GM08714 (cell line): ENCODE data around the gene EHD4.

Source experiments
- H3K4me3 ChIP-seq: fragments of 200-500 bp; sonication (Bioruptor generic); 2 replicates; pipeline ENCODE4 v1.5.1; 2014; ENCODE audit warnings: mild to moderate bottlenecking, low read length, inconsistent platforms
- ZNF274 ChIP-seq: IDR thresholded peaks from 2 replicates; pipeline ENCODE4 v1.6.1; 2012; ENCODE audit warnings: mild to moderate bottlenecking, low read depth, low read length

The EHD4 gene

DNA sequence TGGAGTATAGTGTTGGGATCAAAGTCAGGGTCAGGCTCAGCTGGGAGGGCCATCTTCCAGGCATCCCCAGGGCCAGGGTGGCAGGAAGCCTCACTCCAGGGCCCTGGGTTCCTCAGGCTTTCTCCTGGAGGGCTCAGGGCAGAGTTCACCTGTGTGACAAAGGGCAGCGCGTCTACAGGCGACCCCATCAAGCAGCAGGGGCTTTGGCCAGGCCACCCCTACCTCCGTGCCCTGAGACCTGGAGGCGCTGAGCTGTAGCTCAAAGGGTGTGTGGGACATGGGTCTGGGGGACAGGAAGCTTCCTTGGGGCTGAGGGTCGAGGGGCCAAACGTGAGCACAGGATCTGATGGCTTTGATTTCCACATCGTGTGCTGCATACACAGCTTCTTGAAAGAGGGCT, 91.3 kb downstream of the EHD4 start:
- TF ChIP-seq ZNF274: no peak
- H3K4me3 ChIP-seq: no peak overlapping the region

DNA sequence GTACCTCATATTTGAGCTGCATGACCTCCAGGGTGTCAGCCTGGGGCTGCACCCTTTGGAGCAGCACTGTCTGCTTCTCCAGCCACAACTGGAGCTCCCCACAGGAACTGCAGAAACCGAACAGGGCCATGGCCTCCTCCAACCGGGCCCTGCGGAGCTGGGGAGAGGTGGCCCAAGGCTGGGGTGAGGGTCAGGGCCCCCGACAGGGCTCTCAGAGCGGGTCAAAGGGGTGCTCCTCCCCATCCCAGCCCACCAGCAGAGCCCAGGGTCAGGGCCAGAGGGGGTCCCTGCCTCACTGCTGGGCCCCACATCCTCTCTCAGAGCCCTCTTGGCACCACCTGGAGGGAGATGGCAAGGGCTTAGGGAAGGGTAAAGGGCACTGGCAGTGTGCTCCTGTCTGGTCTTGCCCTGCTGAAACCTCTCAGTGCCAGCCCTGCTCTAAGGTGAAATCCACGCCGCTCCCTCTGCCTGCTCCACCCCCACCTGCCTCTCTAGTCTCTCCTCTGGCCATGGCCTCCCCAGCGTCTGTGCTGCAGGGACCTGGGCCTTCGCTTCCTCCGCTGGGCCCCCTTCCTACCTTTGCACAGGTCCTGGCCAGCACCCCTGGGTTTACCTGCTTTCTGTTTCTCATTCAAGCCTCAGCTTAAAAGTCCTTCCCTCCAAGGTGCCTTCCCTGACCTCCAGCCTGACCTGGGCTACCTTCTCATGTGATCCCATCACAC, 92.0 kb downstream of the EHD4 start:
- no peak for TF ChIP-seq ZNF274
- no peak overlapping the region for H3K4me3 ChIP-seq

DNA sequence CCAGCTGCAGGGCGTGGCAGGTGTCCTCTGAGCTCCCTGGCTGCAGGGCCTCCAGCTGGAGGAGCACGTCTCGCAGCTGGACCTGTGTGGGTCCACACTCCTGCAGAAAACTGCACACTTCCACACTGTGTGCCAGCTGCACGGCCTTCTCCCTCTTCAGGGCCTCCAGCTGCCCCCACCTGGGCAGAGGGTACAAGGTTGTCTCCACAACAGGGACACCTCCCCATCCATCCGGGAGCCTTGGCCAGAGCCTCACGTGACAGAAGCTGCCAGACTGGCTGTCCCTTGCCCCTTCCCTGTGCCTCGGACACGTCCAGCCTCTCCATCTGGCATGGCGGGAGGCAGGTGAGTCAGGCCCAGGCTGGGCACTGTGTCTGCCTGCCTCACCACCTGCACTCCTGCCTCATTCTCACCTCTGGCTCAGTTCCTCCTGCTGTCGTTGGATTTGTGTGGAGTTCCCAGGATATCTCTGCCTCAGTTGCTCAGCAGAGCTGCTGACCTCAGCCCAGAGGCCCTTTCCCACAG, 93.0 kb downstream of the EHD4 start:
- TF ChIP-seq ZNF274: no peak
- no peak overlapping the region for H3K4me3 ChIP-seq

DNA sequence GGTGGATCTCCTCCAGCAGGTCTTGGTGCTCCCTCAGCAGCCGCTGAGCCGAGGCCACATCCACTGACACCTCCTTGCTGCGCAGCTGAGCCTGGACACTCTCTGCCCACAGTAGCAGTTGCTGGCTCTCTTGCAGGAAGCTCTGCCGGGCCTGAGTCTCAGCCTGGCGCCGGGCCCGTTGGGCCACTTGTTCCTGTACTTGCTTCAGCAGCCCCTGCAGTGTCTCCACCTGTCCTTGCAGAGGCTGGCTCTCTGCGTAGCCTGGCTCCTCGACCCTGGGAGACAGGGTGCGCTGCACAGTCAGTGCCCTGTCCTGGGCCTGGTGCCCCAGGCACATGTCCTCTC, 94.0 kb downstream of the EHD4 start:
- no peak overlapping the region for H3K4me3 ChIP-seq
- TF ChIP-seq ZNF274: no peak

DNA sequence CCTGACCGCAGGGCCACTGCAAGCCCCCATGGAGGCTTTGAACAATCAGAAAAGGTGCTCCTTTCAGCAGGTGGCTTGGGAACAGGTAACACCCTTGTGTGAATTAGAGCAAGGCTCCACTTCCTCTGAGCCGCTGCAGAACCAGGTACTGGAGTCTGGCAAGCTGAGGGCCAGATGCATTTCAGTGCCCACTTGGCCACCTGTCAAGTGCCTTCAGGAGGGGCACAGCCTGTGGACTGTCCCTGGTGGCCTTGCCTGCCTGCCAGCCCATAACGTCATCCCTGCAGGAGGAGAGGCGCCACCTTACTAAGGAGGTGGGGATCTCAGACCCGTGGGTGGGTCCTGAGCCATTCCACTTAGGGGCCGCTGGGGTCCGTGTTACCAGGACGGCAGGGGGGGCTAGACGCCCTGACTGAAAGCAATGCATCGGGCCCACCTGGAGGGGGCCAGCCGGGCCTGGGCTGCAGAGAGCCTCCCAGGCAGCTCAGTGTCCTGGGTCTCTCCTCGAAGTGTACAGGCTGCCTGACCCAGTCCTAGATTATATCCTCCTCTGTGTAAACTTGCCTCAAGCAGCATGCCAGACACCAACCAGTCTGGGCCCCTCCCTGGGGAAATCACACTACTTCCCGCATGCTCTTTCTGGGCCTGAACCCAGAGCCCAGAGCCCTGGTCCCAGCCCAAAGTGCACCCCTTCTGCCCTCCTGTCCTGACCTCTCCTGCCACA, 94.6 kb downstream of the EHD4 start:
- TF ChIP-seq ZNF274: no peak
- H3K4me3 ChIP-seq: no peak overlapping the region

DNA sequence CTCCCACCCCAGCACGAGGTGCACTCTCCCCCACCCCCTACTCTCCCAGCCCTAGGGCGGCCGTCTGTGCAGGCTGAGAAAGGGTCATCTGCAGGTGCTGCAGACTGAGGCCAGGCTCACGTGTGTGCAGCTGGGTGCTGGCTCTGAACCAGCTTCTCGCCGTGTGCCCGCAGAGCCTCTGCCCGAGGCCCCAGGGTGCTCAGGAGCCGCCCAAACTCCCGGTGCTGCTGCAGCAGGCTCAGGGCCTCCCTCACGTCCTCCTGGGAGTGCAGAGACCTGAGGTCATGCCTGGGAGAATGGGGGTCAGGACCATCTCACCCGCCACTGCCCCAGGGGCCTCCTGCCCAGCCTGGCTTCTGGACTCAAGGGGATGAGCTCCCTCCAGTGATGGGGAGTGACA, 95.7 kb downstream of the EHD4 start:
- no peak overlapping the region for H3K4me3 ChIP-seq

DNA sequence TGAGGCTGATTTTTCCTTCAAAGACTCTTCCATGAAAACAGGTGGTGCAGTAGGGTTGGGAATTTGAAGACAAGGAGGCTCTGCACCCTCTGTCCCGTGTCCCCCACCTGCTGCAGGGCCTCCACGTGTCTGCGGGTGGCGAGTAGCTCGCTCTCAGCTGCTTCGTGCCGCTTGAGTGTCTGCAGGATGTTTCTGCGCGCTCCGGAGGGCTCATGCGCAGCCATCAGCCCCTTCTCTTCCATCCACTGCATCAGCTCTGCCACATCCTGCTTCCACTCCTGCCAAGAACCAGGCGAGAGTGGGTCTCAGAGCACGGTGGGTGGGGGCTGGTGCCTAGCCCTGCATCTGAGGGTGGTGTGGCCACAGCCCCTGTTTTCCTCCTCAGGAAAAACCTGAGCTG, 96.3 kb downstream of the EHD4 start:
- no peak for TF ChIP-seq ZNF274
- no peak overlapping the region for H3K4me3 ChIP-seq

More for the DNA sequence above, 95.7 kb downstream of the EHD4 start:
- TF ChIP-seq ZNF274: no peak

DNA sequence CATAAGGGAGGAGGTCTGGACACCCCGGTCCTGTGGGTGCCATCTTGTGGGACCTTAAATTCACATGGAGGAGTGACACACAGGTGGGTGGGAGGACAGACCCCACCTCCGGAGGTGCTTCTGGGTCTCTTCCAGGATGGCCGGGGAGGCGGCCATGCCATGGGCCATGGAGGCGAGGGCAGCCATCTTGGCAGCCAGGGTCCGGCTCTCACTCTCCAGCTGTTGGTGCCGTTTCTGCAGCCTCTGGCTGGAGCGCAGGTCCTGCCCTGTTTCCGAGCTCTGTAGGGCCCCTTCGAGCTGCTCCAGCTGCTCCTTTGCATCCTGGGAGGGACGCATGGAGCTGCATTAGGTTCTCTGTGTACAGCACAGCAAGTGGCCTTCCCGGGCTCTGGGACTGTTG, 97.6 kb downstream of the EHD4 start:
- H3K4me3 ChIP-seq: no peak overlapping the region
- no peak for TF ChIP-seq ZNF274

DNA sequence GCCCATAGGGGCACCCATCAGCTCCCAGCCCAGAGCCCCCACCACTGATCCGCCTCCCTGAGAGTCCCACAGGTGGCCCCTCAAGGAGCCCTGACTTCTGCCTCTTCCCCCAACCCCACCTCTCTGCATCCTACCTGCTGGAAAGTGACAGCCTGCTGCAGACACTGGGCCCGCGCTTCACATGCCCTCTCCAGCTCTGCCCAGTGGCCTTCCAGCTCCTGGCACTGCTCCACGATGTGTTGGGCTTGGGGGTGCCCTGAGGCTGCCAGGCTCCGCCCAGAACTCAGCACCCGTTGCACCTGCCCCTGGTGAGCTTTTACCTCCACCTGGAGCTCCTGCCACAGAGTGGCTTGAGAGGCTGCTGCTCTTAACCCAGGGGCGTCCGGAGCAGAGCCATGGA, 98.6 kb downstream of the EHD4 start:
- H3K4me3 ChIP-seq: no peak overlapping the region
- TF ChIP-seq ZNF274: no peak

DNA sequence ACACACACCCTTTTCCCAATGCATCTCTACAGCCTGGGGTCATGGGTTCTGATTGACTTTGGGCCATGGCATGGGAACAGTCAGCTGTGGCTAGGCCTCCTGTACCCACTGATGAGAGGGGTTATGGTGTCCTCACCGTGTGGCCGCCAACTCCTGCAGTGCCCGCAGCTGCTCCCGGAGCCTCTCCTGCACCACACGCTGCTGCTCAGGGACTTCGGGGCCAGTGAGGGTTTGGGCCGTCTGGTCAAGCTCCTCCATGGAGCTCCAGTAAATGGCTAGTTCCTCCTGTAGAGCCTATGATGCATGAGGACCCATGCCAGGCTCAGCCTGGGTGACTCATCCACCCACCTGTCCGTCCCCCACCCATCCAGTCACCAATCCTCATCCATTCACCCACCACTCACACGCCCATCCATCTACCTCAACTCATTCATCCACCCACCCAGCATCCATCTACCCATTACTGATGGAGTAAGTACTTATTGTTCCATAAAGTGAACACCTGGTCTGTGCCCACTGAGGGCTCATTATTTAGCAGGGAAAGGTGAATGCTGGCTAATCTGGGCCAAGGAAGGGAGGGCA, 100.1 kb downstream of the EHD4 start:
- TF ChIP-seq ZNF274: no peak
- H3K4me3 ChIP-seq: no peak overlapping the region

DNA sequence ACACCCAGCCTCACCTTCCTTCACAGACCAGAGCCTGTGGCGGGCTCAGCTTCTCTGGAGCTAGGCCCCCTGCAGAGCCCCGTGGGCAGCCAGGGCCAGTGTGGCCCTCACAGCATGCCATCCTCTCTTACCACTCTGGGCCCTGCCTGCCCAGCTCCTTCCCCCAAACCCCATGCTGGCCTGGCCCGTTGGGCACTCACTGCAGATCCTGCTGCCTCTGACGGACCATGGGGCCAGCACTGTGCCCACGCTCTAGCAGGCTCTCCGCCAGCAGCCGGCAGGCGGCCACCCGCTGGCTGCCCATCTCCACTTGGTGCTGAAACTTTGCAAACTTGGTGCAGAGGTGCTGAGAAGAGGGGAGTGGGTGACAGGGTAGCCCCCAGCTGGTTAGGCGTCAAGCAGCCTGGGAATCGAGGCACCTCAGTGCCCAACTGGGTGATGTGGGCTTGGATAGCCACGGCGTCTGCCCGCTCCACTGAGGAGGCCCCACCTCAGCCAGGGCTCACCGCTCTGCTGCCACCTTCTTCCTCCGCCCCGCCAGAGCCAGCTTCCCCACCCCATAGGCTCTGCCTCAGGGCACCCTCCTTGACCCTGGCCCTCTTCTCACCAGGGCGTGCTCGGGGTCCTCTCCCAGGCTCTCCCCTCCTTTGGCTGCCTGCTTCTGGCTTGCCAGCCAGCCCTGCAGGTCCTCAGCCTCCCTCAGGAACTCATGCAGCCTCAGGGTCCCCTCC, 101.0 kb downstream of the EHD4 start:
- TF ChIP-seq ZNF274: no peak
- H3K4me3 ChIP-seq: no peak overlapping the region

DNA sequence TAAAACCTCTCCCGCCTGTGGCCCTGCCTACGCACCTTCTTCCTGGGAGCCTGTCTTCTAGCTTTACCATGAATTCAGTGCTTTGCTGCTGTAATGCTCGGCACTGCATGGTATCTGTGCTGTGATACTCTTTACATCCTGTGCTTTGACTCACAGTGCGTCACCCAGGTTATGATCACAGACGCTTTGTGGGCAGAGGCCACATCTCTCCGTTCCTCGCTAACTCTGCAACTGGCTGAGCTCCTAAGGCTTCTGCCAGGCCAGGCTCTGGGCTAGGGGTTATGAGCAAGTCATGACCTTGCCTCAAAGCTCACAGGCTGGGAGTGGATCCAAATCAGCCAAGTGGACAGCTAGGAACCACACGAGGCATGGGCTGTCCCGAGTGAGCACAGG, 101.7 kb downstream of the EHD4 start:
- H3K4me3 ChIP-seq: no peak overlapping the region
- no peak for TF ChIP-seq ZNF274

DNA sequence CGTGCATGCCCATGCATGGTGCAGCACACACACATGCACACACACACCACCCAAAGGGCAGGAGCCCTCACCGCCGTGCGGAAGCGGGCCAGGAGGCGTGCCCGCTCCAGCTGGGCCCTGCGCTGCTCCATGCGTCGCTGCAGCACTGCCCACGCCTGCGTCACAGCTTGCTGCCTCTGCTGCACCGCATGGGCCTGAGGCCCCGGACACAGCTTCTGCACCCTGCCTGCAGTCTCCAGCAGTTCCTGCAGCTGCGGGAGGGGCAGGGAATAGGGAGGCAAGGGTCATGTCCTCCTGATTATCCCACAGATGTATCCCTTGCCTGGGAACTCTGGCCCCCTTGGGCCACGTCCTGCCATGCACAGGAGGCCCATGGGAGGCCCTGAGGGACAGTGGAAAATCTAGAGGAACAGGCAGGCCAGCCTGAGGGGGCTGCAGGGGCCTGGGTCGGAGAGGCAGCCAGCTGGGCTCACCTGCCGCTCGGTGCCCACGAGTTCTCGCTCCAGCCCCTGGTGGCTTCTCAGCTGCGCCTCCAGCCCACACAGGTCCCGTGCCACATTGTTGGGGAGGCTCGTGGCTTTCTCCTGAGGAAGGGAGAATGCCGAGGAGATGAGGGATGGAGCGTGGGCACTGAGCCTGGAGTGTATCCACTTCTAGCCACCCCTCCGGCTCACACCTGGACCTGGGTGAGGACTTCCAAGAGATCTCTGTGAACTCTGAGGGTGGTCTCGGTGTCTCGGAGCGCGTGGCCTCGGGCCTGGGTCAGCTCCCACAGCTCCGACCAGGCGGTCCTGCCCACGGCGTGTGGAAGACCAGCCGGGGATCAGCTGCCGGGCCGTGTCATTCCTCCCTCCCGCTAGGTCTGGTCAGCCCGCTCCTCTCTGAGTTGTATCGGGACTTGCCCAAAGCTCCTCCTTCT, 102.3 kb downstream of the EHD4 start:
- H3K4me3 ChIP-seq: no peak overlapping the region
- TF ChIP-seq ZNF274: no peak

DNA sequence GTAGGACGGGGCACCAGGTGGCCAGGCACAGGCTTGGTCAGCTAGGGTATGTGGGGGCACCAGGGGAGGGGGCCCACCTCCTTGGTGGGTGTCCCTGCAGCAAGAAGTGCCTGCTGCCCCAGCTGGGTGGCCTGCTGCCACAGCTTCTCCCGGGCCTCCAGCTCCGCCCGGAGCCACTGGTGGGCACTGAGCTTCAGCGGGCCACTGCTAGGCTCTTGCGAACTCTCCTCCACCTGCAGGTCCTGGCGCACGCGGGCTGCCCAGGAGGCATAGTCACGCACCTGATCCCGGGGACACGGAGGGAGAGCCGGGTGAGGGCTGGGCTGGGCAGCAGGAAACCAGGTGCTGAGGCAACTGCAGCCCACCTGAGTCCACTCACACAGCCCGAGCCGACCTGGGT, 104.0 kb downstream of the EHD4 start:
- no peak for TF ChIP-seq ZNF274
- no peak overlapping the region for H3K4me3 ChIP-seq
